GM21515 (cell line): ENCODE results near the gene CCDC148.
"Not testable (repeated sequence)": the region's sequence is repeated elsewhere in the genome, so short reads cannot be mapped to it uniquely, and the experiment has no call there.

ENCODE experiments used
- ATAC-seq: cut with Tn5 transposase; IDR thresholded peaks from one replicate; pipeline ENCODE4 v1.9.1; 2021; ENCODE audit not compliant: unreplicated experiment

CCDC148 gene

GRCh38 chr2:158484892-158485556 is 28.5 kb upstream of the CCDC148 start:
- ATAC-seq = peak; percentile 57

- no peak for ATAC-seq
These were observed 26.0 kb upstream of the CCDC148 start for GRCh38 chr2:158482594-158482993.

DNA sequence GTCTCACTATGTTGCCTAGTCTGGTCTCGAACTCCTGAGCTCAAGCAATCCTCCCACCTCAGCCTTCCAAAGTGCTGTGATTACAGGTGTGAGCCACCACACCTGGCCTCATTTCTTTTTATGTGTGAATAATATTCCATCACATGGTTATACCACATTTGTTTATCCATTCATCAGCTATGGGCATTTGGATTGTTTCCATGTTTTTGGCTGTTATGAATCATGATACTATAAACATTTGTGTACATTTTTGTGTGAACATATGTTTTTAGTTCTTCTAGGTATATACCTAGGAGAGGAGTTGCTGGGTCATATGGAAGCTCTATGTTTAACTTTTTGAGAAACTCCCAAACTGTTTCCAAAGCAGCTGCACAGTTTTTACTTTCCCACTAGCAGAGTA is 24.6 kb upstream of the CCDC148 start:
- ATAC-seq = no peak

DNA sequence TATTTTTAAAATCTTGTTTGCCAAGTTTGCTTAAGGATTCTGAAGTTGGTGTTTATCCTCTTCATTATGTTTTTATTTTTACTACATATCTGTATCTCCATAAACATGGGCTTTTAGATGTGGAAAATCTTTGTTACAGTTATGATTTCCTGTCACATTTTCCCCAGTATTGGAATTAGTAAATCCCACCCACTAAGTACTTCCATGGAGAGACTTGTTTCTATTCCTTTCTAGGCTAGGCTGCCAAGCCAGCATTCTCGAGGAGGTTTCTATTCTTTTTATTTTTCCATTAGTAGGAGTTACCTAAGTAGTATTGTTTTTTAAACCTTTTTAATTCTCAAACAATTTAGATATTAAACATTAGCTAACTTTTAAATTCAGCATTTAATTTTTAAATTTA is 22.3 kb upstream of the CCDC148 start:
- no peak for ATAC-seq

- ATAC-seq = no peak
These were observed 21.7 kb upstream of the CCDC148 start for GRCh38 chr2:158478237-158478636.

DNA sequence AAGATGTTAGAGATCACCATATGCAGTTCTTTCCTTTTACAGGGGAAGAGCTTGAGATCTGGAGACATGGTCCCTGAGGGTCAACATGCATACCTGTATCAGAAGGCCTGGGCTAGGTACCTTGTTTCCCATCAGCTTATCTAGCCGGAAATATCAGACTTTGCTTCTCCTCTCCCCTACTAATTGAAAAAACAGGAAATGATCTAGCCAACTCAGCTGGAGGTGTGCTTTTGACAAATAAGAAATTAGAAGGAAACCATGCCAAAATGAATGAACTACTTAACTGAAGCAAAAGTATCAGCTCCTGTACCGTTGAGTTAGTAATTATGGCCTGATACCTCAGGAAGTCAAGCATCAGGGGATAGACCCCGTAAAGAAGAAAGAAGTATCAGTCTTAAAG is 20.6 kb upstream of the CCDC148 start:
- no peak for ATAC-seq

DNA sequence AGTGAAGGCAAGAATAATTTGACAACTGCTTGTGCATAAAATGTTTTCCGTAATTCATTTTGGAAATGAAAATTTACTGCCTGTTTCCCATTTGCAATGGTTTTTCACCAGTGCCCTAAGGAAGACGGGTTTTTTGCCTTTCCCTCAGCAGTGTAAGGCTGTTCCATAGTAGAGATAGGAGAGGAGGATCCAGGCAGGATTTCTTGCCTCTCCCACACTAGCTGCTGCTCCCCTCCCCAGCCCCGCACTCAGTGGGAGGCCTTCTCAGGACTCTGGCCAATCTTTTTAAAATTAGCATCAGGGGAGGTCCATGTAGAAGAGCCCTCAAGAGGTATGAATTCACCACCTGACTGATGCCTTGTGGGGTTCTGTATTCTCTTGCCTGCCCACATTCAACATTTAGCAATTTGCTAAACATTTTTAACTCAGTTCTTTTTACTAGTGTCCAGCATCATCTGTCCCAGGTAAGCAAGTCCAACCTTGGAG is 18.0 kb upstream of the CCDC148 start:
- not testable (repeated sequence) for ATAC-seq

- no peak for ATAC-seq
These were observed 17.3 kb upstream of the CCDC148 start for GRCh38 chr2:158473719-158474392.

DNA sequence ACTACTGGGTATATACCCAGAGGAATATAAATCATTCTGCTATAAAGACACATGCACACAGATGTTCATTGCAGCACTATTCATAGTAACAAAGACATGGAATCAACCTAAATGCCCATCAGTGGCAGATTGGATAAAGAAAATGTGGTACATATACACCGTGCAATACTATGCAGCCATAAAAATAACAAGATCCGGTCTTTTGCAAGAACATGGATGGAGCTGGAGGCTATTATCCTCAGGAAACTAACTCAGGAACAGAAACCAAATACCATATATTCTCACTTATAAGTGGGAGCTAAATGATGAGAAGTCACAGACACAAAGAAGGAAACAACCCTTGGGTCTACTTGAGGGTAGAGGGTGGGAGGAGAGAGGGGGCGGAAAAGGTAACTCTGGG is 16.7 kb upstream of the CCDC148 start:
- ATAC-seq = not testable (repeated sequence)

DNA sequence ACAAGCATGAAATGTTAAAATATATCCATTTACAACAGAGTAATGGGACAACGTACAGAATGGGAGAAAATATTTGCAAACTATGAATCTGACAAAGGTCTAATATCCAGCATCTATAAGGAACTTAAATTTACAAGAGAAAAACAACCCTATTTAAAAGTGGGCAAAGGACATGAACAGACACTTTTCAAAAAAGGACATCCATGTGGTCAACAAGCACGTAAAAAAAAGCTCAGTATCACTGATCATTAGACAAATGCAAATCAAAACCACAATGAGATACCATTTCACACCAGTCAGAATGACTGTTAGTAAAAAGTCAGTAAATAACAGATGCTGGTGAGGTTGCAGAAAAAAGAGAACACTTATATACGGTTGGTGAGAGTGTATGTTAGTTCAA is 16.3 kb upstream of the CCDC148 start:
- not testable (repeated sequence) for ATAC-seq

- ATAC-seq = no peak
These were observed 10.7 kb upstream of the CCDC148 start for GRCh38 chr2:158467248-158467647.

GRCh38 chr2:158464426-158465281 is 8.1 kb upstream of the CCDC148 start:
- peak; percentile 70 for ATAC-seq

DNA sequence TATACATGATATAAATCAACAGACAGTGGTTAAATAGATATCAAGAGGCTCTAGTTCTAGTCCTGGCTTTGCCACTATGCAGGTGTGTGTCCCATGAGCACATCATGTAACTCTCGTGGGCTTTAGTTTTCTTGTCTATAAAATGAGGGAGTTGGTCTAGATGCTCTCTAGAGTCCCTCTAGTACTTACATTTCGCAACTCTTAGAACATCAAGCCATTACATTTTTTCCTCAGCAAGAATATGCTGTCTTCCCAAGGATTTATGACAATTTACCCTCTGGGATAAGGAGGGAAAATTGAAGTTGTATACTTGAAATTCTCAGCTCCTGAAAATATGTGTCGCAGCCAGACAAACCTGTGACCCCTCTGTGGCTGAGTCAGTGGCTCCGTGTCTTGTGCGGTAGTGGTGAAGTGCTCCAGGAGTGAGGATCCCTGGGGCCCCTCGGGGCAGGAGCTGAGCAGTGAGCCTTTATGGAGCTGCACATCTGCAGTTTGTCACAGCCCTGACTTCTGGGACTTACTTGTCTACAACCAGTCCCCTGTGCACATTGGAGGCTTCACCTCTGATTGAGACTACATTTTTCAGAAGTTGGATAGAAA is 7.0 kb upstream of the CCDC148 start:
- ATAC-seq = no peak

- ATAC-seq = no peak
These were observed 4.2 kb upstream of the CCDC148 start for GRCh38 chr2:158460632-158461297.

DNA sequence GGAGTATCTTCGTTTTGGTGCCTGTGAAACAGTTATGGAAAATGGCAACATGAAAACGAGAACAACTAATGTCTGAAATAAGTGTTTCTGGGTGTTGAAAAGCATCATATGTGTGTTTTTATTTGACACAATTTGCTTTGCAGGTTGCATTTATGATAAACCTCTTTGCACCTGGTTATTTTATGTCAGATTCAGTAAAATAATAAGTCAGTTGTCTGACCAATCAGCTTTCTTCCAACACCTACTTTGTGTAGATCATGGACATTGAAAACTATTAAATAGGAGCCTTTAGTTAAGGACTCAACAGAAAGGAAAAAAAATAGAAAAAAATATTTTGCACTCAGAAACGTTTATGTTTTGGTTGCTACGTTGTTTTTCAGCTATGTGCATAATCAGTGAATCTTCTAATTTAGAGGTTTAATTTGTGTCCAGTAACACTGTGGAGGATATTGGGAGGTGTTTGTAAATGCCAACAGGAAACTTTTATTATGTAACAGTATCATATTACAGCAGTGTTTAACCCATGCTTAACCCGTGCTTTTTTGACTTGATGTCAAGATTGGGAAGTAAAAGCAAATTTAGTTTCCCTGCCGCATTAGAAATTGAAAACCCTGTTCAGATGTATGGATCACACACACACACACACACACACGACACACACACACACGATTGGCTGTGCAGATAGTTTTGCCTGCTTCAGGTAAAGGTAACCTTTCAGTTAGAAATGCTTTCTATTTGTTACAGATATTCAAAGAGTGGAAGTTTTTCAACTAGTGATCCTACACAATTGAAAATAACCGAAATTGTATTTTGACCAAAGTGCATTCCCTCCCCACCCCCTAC is 2.8 kb upstream of the CCDC148 start:
- ATAC-seq = no peak

- no peak for ATAC-seq
These were observed 2.0 kb upstream of the CCDC148 start for GRCh38 chr2:158458617-158458920.

- ATAC-seq = peak; percentile 56
These were observed 1.5 kb upstream of the CCDC148 start for GRCh38 chr2:158457826-158458616.

DNA sequence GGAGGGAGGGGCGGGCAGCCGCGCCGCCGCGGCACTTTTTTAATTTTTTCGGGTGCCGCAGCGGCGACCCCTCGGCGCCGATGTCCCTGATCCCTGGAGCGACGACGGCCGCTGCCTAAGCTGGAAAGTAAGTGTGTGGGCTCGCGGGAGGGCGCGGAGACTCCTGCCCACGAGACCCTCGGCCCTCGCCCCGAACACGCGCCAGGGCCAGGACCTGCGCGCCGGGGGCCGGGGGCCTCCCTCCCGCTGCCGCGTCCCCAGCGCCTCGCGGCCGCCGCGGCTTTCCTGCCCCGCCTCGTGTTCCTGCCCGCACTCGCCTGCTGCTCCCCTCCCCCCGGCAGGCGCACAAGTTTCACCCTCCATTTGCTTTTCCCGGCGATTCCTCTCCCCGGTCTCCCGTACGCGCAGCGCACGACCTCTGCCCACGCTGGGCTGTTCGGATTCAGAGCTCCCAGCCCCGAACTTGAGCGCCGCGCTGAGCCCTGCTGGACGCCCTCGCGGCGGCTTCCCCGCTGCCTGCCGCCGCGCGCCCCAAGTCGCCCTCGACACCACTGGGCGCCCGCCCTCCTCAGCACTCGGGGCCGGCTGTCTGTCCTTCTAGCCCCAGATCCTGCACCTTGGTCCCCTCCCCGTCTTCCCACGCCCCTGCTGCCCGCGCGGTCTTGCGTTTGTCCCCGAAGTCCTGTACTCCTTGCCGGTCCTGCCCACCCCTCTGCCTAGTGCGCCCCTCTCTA is 706 bp upstream of the CCDC148 start:
- ATAC-seq = peak; percentile 32

- ATAC-seq = no peak
These were observed 12.9 kb downstream of the CCDC148 start for GRCh38 chr2:158443606-158444005.
